NCI-H2227 (cell line): ENCODE results near the gene PLPPR5.
"Not testable (repeated sequence)": the region's sequence is repeated elsewhere in the genome, so short reads cannot be mapped to it uniquely, and the experiment has no call there.

Experiments used
- DNase-seq: peaks from one replicate; lab custom pipeline; 2025; ENCODE audit not compliant: unreplicated experiment; lab: John Stamatoyannopoulos, UW

The PLPPR5 gene

GRCh38 chr1:98919652-98920051 is 85.0 kb downstream of the PLPPR5 start:
- DNase-seq, result no peak

- no peak for DNase-seq
These were observed 85.5 kb downstream of the PLPPR5 start for GRCh38 chr1:98919211-98919610.

- no peak for DNase-seq
These were observed 90.1 kb downstream of the PLPPR5 start for GRCh38 chr1:98914547-98914946.

- no peak for DNase-seq
These were observed 93.8 kb downstream of the PLPPR5 start for GRCh38 chr1:98910827-98911226.

- no peak for DNase-seq
These were observed 95.7 kb downstream of the PLPPR5 start for GRCh38 chr1:98908980-98909379.

GRCh38 chr1:98906809-98907208 is 97.9 kb downstream of the PLPPR5 start:
- no peak for DNase-seq

- no peak for DNase-seq
These were observed 98.3 kb downstream of the PLPPR5 start for GRCh38 chr1:98906361-98906760.

- DNase-seq, result no peak
These were observed 100.0 kb downstream of the PLPPR5 start for GRCh38 chr1:98904684-98905083.

GRCh38 chr1:98903726-98904125 is 100.9 kb downstream of the PLPPR5 start:
- no peak for DNase-seq

- no peak for DNase-seq
These were observed 101.4 kb downstream of the PLPPR5 start for GRCh38 chr1:98903261-98903660.

- no peak for DNase-seq
These were observed 105.7 kb downstream of the PLPPR5 start for GRCh38 chr1:98898940-98899339.

- no peak for DNase-seq
These were observed 107.2 kb downstream of the PLPPR5 start for GRCh38 chr1:98897479-98897878.

GRCh38 chr1:98896711-98897445 is 107.8 kb downstream of the PLPPR5 start:
- no peak for DNase-seq

GRCh38 chr1:98893371-98893770 is 111.3 kb downstream of the PLPPR5 start:
- DNase-seq, result no peak

- DNase-seq, result no peak
These were observed 115.8 kb downstream of the PLPPR5 start for GRCh38 chr1:98888869-98889268.

- DNase-seq, result no peak
These were observed 117.2 kb downstream of the PLPPR5 start for GRCh38 chr1:98887507-98887906.

GRCh38 chr1:98884864-98885263 is 119.8 kb downstream of the PLPPR5 start:
- DNase-seq, result no peak

- DNase-seq, result no peak
These were observed 122.8 kb downstream of the PLPPR5 start for GRCh38 chr1:98881901-98882300.

GRCh38 chr1:98881234-98881633 is 123.4 kb downstream of the PLPPR5 start:
- DNase-seq, result not testable (repeated sequence)

- no peak for DNase-seq
These were observed 129.8 kb downstream of the PLPPR5 start for GRCh38 chr1:98874828-98875227.

GRCh38 chr1:98870959-98871903 is 133.4 kb downstream of the PLPPR5 start:
- DNase-seq, result no peak

GRCh38 chr1:98865796-98866195 is 138.9 kb downstream of the PLPPR5 start:
- DNase-seq, result no peak
